Measurements from ENCODE around the gene CLCNKB.

- TF ChIP-seq CTCF (IDR thresholded peaks at IDR 0.05; ENCODE audit: extremely low read depth in 1 of 2, insufficient read depth in 1 of 2, low read depth in 1 of 2, low read length in 2 of 2) (no peak), GATA2 (IDR thresholded peaks at IDR 0.05; ENCODE audit: insufficient read depth, insufficient read length, low read depth, low read length) (no peak), MYC (IDR thresholded peaks at IDR 0.05; ENCODE audit: low read depth, low read length) (no peak), POLR2A (IDR thresholded peaks at IDR 0.05; ENCODE audit: low read depth, low read length) (no peak), POLR2AphosphoS5 (IDR thresholded peaks at IDR 0.05; ENCODE audit: insufficient read depth, low read depth, low read length) (no peak), EZH2 (IDR thresholded peaks at IDR 0.05; ENCODE audit: borderline replicate concordance, low read depth, low read length, severe bottlenecking) (no peak), JUN (IDR thresholded peaks at IDR 0.05; ENCODE audit: borderline replicate concordance, insufficient read depth, insufficient read length, low read depth) (no peak), MAX (IDR thresholded peaks at IDR 0.05; ENCODE audit: insufficient read depth, insufficient read length) (no peak)
These were observed 48.7 kb downstream of the CLCNKB start for GRCh38 chr1:16092097-16092922.
